ENCODE results near the gene TCF3. TPM values are rescaled to one million over a fixed set of nuclear protein-coding genes. Genes with fewer than 3 reads are reported as not detected.

The TCF3 gene
- total and polyA plus RNA-seq, 2 of the 8 experiments (the other 6 are each of a cell fraction or from before 2014, with no cell fraction given): 241 to 348 TPM

DNA sequence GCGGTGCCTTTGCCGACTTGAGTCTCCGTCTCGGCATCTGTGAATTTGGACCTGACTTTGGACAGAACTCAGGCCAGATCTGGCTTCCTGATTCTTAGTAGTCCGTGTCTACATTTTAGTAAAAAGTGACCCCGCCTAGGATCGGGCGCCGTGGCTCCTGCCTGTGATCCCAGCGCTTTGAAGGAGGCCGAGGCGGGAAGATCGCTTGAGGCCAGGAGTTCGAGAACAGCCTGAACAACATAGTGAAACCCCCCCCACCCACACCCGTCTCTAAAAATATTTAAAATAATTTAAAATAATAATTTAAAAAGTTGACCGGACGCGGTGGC, 849 bp upstream of the TCF3 start (continued):
- TF ChIP-seq, protein P1, sequence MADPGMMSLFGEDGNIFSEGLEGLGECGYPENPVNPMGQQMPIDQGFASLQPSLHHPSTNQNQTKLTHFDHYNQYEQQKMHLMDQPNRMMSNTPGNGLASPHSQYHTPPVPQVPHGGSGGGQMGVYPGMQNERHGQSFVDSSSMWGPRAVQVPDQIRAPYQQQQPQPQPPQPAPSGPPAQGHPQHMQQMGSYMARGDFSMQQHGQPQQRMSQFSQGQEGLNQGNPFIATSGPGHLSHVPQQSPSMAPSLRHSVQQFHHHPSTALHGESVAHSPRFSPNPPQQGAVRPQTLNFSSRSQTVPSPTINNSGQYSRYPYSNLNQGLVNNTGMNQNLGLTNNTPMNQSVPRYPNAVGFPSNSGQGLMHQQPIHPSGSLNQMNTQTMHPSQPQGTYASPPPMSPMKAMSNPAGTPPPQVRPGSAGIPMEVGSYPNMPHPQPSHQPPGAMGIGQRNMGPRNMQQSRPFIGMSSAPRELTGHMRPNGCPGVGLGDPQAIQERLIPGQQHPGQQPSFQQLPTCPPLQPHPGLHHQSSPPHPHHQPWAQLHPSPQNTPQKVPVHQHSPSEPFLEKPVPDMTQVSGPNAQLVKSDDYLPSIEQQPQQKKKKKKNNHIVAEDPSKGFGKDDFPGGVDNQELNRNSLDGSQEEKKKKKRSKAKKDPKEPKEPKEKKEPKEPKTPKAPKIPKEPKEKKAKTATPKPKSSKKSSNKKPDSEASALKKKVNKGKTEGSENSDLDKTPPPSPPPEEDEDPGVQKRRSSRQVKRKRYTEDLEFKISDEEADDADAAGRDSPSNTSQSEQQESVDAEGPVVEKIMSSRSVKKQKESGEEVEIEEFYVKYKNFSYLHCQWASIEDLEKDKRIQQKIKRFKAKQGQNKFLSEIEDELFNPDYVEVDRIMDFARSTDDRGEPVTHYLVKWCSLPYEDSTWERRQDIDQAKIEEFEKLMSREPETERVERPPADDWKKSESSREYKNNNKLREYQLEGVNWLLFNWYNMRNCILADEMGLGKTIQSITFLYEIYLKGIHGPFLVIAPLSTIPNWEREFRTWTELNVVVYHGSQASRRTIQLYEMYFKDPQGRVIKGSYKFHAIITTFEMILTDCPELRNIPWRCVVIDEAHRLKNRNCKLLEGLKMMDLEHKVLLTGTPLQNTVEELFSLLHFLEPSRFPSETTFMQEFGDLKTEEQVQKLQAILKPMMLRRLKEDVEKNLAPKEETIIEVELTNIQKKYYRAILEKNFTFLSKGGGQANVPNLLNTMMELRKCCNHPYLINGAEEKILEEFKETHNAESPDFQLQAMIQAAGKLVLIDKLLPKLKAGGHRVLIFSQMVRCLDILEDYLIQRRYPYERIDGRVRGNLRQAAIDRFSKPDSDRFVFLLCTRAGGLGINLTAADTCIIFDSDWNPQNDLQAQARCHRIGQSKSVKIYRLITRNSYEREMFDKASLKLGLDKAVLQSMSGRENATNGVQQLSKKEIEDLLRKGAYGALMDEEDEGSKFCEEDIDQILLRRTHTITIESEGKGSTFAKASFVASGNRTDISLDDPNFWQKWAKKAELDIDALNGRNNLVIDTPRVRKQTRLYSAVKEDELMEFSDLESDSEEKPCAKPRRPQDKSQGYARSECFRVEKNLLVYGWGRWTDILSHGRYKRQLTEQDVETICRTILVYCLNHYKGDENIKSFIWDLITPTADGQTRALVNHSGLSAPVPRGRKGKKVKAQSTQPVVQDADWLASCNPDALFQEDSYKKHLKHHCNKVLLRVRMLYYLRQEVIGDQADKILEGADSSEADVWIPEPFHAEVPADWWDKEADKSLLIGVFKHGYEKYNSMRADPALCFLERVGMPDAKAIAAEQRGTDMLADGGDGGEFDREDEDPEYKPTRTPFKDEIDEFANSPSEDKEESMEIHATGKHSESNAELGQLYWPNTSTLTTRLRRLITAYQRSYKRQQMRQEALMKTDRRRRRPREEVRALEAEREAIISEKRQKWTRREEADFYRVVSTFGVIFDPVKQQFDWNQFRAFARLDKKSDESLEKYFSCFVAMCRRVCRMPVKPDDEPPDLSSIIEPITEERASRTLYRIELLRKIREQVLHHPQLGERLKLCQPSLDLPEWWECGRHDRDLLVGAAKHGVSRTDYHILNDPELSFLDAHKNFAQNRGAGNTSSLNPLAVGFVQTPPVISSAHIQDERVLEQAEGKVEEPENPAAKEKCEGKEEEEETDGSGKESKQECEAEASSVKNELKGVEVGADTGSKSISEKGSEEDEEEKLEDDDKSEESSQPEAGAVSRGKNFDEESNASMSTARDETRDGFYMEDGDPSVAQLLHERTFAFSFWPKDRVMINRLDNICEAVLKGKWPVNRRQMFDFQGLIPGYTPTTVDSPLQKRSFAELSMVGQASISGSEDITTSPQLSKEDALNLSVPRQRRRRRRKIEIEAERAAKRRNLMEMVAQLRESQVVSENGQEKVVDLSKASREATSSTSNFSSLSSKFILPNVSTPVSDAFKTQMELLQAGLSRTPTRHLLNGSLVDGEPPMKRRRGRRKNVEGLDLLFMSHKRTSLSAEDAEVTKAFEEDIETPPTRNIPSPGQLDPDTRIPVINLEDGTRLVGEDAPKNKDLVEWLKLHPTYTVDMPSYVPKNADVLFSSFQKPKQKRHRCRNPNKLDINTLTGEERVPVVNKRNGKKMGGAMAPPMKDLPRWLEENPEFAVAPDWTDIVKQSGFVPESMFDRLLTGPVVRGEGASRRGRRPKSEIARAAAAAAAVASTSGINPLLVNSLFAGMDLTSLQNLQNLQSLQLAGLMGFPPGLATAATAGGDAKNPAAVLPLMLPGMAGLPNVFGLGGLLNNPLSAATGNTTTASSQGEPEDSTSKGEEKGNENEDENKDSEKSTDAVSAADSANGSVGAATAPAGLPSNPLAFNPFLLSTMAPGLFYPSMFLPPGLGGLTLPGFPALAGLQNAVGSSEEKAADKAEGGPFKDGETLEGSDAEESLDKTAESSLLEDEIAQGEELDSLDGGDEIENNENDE (IDR thresholded peaks at IDR 0.05; ENCODE audit: insufficient replicate concordance, low read length): no peak
- TF ChIP-seq NANOG (IDR thresholded peaks at IDR 0.05; ENCODE audit: insufficient read depth, low read depth, low read length, poor library complexity, severe bottlenecking) (no peak), POLR2AphosphoS5 (IDR thresholded peaks at IDR 0.05; ENCODE audit: low read depth, low read length) (no peak), ASH2L (IDR thresholded peaks at IDR 0.05; ENCODE audit: low read length) (peak; percentile 3), JUN (IDR thresholded peaks at IDR 0.05; ENCODE audit: low read depth, low read length) (no peak), YY1 (IDR thresholded peaks at IDR 0.05; ENCODE audit: low read depth, low read length) (no peak)
- TF ChIP-seq, protein P2, sequence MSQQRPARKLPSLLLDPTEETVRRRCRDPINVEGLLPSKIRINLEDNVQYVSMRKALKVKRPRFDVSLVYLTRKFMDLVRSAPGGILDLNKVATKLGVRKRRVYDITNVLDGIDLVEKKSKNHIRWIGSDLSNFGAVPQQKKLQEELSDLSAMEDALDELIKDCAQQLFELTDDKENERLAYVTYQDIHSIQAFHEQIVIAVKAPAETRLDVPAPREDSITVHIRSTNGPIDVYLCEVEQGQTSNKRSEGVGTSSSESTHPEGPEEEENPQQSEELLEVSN (IDR thresholded peaks at IDR 0.05): 0 out of 2 replicates have a peak, but pooled peaks have one; percentile 33

All from H1 (cell line).